Activated CD4-positive, alpha-beta T cell treated with anti-CD3 and anti-CD28 coated beads, Interleukin-2, amount 50 U/mL, for 48 hours (primary cell): Measurements from ENCODE around the gene L2HGDH.
A peak's percentile ranks its signal among the peaks of the same experiment; 100 is the strongest.

ENCODE experiments used
- DNase-seq, 2 experiments: peaks; one replicate each; pipeline ENCODE4 v3.0.0-alpha.2; 2020

Gene L2HGDH

DNA sequence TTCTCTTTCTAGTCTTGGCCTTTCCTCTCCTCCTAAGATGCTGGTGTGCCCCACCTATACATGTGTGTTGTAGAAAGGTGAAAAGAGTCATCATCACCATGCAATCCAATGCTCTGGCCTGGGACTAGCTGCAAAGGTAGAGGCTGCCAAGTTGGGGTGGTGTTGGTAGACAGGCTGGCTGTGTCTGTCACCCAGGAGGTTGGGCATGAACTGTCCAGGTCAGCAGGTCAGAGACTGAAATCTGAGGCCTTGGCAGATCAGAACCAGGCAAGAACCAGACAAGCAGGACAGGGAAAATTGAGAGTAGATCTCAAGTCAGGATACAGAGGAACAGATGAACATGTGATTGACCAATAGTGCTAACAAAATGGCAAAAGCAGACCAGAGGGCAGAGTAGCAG is 26.2 kb downstream of the L2HGDH start:
- no peak for DNase-seq

DNA sequence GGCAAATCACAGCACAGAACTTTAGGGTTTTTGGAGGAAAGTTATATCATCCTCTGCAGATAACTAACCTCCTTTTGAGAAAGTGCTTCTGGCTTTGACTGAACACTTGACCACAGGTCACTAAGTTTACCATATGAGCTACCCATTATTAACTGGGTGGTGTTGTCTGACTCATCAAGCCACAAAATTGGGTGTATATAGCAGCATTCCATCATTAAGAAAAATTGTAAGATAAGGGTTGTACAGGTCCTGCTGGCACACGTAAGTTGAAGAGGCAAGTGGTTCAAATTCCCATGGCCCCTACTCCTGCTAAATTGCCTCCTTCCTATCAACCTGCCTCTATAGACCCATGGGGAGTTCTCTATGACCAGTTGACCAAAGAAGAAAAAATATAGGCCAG is 39.5 kb downstream of the L2HGDH start:
- no peak for DNase-seq

DNA sequence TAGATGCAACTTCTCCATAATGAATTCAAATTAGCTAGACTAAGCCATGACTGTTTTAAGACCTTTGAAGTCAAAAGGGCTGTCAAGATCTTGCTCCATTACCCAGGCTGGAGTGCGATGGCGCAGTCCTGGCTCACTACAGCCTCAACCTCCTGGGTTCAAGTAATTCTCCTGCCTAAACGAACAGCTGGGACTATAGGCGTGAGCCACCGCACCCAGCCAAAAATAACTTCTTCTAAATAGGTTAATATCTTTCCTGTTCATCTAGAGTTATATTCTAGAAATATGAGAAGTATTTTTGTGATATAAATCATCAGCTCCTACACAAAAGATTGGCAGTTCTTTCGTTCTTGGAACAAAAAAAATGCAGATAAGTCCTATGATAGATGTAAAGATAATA is 41.1 kb downstream of the L2HGDH start:
- DNase-seq, result no peak

DNA sequence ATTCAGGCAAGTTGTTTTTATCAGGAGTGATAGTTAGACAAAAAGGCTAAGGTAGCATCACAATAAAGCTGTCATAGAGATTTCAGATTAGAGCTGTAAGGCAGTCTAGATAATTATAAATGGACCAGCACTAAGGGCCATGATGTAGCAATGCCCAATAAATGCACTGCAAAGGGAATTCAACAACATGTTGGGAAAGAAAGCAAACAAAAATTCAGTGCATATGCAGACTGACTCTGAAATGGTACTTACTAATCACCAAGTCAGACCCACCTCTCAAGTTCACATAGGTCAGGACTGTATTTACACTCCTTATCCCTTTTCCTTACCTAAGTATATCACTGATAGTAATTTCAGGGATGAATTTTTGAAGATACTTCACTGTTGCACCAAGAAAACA is 47.0 kb downstream of the L2HGDH start:
- no peak for DNase-seq

DNA sequence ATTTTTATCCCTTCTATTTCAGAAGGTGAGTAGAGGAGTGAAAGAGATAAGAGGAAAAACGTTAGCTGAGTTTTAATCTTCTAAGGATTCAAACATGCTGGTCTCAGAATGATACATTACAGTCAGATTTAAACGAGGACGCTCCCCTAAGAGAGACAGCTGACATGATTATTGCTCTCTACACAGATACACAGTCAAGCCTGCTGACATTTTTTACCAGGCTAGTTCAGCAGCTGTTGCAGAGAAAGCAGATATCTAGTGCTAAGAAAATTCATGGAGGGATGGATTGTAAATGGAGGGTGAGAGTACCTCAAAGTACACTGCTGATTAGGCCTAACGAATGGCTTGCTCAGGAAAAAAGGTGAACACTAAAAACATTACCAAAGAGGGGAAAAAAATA is 48.7 kb downstream of the L2HGDH start:
- DNase-seq, result no peak

DNA sequence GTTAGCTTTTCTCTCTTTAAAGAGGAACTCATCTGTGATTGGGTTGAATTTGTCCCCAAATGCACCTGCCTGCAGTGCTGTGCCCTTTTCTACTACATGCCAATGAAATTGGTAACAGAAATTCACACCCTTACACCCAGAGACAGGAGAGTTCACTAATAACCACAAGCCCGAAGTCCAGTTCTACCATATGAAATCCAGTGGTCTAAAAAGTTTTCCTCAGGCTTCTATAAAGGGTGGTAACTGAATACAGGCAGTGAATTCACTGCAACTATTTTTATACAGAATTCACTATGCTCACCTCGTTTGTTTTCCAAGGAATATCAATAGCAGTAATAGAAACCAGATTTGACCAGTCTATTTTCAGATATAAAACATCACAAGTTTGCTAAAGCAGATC is 49.2 kb downstream of the L2HGDH start:
- no peak for DNase-seq

DNA sequence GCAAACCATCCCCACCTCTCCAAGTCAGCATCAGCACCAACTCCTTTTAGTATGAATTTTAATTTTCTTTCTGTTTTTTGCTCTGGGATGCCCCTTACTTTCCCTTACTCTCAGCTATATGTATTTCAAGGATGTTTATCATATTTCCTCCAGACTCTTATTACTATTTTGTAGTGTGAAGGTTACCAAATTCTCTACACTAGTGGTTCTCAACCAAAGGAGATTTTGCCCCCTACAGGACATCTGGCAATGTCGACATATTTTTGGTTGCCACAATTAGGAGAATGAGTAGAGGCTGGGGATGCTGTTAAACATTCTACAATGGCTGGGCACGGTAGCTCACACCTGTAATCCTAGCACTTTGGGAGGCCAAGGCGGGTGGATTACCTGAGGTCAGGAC is 51.5 kb downstream of the L2HGDH start:
- peak in 1 of 2 experiments; percentile 11 for DNase-seq

DNA sequence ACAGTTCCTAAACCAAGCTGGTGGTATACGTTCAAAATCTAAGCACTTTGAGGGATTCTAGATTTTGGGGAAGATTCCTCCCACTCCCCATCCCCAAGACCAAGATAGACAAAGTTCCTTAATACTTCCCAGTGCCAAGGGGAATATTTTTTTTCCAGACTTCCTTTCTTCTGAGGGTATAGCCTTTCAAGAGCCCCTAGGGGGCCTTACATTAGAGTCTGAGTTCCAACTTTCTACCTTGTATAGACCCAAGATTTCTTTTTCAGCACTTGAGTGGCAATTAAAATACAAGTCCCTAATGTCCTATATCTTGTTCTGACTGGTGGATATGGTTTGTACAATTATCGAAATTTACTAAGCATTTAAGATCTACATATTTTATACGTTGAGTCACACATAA is 52.0 kb downstream of the L2HGDH start:
- no peak for DNase-seq

DNA sequence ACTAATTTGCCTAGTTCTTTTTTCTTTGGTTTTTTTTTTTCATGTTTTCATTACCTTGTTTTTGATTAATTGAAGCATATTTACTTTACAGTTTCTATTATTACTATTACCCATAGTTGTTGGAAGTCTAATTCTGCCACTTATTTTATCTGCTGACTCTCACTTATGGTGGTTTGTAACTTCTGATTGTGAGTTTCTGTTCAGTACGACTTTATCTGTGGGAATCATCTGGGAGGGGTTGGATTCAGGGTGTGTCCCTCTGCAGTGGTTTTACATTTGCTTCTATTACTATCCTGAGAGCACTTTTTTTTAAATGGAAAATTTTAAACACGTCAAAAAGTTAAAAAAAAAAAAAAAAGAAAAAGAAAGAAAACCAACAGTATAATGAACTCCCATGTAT is 54.3 kb downstream of the L2HGDH start:
- DNase-seq, result no peak

DNA sequence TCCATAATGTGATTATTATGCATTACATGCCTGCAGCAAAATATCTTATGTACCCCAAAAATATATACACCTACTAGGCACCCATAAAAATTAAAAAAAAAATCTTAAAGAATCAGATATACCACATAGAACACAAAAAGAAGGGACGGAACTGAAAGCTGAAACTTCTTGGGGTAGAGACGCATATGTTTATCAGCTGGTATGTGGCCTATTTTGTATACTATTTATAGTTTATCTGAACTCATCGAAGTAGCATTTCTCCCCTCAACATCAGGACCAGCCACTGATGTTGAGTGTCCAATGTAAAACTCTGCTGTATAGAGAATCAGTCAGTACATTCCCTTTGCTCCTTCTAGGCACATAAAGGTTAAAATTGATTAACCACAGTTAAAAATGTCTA is 57.8 kb downstream of the L2HGDH start:
- no peak for DNase-seq

DNA sequence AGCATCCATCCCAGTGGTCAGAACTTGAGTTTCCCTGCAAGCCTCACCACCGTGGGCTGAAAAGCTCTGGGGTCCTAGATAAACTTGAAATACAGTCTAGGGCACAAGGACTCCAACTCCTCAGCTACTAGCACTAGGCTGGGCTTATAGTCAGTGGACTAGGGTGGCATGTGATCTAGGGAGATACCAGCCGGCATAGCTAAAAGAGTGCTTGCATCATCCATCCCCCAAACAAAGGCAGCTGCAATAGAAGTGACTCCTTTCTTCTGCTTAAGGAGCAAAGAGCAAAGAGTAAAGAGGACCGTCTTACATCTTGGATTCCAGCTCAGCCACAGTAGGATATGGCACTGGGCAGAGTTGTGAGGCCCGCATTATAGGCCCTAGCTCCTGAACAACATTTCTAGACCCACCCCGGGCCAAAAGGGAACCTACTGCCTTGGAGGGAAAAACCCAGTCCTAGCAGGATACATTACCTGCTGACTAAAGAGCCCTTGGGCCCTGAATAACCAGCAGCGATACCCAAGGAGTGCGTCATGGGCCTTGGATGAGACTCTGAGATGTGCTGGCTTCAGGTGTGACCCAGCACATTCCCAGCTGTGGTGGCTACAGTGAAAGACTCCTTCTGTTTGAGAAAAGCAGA is 62.8 kb downstream of the L2HGDH start:
- DNase-seq, result no peak

DNA sequence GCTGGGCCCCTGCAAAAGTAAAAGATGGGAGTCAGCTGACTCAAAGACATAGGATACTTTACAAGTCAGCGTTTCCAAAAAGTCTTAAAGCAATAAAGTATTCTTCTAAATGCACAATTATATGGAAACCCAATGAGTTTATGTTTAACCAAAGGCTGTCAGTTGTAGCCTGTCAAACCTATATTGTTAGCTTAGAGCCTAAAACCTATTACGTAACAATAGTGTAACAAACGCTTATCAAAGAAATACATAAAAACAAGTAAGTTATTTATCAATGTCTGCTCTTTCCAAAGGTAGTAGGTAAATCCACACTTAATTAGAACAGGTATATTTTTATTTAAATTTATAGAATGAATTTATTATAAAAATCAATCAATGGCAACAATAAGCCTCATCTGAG is 64.8 kb downstream of the L2HGDH start:
- no peak for DNase-seq

DNA sequence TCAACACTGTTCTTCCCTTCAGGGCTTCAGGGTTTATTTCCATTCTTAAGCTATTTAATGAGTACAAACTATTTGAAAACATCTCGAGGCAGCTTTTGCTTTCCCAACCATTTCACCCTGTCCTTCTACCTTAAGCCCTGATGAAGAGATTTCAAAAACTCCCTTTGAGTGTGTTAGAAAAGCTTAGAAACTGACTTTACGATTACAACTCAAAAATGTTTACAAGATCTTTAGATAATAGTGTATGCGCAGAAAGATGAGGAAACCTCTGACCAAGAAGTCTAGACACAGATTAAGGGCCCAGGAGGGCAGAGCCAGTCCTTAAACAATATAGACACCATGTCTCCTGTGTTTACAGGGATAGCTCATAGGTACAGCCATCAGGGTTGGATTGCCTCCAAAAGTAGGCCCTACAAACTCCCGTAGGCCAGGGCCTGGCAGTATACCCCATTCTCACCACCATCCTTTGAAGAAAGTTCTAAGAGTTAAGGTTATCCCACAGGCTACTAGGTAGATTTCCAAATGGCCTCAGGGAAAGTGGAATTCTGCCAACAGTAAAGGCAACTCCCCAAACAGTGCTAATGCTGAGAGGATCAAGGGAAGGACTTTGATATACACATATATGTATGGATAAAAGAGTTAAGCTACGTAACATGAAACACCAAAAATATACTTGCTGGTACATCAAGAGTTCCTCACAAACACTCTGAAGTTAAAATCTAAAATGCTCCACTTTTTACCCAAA is 69.3 kb downstream of the L2HGDH start:
- no peak for DNase-seq

DNA sequence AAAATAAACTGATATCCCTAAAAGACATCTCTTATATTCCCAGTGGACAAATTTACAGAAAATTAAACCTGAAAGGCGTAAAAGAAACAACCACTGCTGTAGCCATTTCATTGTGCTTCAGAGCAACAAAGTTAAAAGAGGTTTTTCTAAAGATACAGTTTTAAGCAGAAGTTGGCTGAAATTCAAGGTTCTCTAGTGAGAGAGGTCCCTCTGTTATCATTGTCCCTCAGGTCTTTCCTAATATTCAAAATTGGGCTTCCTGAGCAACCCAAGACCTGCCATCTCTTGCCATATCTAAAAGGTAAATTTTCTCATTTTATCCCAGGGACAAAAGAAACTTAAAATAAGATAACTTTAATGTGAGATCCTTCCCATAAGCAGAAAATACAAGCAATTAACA is 69.9 kb downstream of the L2HGDH start:
- DNase-seq, result no peak

DNA sequence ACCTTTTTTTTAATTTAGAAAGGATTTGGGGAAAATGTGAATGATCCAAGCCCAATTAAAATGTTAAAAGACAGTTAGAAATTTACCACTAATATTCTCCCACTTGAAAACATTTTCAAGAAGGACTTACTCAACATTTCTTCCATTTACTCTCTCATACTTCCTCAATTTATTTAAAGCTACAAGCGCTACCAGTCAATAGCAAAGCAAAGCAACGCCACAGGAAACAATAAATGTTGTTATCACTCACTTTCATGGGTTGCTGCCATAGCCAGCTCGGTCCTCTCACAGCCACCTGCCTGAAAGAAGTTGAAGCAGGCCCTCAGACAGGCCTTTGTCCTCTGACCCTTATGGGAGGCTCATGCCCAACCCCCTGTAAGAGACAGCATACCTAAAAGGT is 74.6 kb downstream of the L2HGDH start:
- DNase-seq, result no peak

DNA sequence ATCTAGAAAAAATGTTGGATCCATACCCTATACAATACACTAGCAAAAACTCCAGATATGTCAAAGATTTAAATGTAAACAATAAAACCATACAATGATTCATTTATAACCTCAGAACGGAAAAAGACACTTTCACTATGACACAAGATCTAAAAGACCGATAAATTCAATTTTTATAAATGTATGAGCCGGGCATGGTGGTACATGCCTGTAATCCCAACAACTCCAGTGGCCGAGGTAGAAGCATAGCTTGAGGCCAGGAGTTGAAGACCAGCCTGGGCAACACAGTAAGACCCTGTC is 78.1 kb downstream of the L2HGDH start:
- DNase-seq, result no peak

DNA sequence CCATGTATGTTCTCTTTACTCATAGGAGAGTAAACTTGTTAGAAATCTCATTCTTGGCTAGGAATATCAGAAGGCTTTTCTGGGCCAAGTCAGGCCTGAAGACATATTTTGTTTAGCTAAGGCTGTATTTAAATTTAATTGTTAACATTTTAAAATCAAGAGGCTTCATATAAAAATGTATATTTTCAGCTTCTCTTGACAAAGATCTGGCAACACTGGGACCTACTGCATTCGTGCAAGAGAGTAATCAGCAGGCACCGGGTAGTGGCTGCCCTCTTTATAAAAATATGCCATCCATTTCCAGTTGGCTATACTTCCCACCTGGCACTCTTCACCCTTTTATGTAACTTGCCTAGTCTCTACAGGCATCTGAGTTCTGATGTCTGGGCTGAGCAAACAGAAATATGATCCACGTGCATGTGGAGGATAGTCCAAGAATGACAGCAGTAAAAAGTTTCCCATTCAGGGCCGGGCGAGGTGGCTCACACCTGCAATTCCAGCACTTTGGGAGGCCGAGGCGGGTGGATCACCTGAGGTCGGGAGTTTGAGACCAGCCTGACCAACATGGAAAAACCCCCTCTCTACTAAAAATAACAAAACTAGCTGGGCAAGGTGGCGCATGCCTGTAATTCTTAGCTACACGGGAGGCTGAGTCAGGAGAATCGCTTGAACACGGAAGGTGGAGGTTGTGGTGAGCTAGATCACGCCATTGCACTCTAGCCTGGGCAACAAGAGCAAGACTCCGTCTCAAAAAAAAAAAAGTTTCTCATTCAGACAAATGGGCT is 78.7 kb downstream of the L2HGDH start:
- peak; percentile 31 to 46 for DNase-seq

DNA sequence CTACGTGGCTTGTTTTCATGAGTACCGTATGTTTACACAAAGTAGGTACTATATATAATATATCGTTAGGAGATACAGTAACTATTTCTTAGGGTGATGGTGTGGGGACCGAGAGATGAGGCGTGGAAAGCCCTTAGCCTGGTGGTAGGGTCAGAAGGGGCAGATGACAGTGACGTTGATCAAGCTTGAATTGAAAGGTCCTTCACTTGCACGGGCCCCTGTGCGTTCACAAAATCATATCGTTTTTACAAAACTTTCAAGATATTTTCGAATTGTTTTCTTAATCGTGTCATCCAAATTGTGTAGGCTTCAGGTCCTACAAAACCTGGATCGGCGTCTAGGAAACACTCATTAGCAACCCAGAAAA is 79.8 kb downstream of the L2HGDH start:
- no peak for DNase-seq

DNA sequence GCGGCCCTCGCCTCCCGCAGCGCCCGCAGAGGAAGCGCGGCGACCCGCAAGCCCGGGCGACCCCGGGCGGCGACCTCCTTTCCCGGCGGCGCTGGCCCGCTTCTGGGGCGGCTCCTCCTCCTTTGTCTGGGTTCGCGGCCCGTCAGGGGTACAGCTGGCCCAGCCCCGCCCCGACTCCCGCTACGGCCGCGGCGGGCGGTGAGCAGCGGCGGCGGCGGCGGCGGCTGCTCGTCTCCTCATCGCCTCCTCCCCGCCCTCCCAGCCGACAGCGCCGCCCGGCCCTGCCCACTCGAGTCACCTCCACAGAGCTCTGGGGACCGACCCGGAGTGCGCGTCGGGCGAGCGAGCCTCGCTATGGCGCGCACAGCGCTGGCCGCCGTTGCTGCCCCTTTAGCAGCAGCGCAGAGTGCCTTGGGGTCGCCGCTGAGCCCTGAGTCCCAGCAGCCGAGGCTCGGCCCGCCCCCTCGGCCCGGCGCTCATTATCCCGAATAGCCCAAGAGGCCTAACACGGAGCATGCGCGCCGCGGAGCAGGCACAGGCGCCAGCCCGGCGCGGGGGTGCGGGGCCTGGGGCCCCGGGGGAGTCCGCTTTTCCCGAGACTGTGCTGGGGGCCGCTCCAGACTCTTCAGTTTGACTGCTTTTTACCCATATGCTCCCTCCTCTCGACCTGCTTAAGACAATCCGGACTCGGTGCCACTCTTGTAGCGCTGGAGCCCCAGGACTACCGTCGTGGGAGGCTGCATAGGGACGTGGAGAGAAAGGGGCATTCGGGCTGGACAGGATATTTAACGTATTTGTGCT is 80.4 kb downstream of the L2HGDH start, which contains the start of gene SOS2:
TSS of gene SOS2 (minus strand) at position 104 of the 801 bp plus-strand sequence. CDS start 295 bp downstream, outside the sequence.
- DNase-seq, result peak; percentile 78 to 82

DNA sequence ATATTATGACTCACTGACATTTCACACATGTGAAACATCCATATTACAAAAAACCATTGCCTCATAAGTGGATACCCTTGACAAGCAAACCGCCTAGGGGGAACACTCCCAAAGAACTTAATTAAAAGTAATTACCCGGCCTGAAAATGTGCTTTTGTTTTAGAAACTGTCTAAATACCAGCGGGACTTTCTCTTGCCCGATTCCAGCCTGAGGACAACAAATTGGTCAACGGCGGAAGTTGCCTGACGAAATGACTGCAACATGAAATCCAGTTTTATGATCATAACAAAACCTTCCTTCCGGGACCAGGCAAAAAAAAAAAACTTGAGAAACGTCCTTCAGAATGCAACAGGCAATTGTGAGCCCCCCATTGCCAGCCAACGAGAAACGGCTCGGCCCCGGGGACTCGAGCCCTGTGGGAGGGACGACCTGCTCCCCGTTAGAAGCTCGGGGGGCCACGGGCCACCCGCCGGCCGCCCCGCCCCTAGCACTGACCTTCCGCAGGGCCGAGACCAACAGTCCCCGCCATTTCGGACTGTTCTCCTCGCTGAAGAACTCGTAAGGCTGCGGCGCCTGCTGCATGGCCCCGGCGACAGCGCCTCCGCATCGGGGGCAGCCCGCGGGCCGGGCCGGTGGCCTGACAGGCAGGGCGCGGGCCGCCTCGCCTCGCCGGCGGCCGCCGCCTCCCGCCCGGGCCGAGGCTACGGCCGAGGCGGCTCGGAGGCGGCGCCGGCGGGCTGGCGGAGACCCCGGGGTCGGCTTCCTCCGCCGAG is 81.1 kb downstream of the L2HGDH start:
- DNase-seq, result peak; percentile 34 to 57

DNA sequence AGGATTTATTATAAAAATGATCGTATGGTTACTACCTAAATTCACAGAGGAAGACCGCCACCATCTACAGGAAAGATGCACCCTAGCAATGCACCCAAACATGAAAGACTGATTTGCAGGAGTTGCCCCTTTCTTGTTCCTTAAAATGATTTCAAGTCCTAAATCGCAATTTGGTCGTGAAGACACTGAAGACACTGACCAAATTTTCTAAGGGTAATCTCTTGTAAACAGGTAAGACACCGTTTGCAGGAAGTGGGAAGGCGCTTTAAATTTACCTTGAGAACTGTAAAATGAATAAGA is 81.7 kb downstream of the L2HGDH start:
- DNase-seq, result no peak

DNA sequence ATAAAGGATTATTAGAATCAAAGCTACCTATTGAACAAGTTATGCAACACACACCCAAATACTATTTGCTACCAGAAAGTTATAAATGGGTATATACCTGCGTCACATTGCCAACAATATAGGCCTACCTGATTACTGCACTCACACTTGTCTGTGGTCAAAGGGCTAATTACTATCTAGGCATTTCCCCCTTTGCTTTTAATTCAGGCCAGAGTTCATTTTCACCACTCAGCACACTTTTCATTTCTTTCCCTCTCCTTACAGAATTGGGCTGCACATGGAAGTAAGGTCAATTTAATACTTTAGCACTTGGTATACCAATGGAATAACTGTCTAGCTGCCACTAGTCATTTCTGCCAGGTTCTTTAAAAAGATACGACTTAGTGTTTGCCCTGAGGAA is 82.3 kb downstream of the L2HGDH start:
- no peak for DNase-seq

DNA sequence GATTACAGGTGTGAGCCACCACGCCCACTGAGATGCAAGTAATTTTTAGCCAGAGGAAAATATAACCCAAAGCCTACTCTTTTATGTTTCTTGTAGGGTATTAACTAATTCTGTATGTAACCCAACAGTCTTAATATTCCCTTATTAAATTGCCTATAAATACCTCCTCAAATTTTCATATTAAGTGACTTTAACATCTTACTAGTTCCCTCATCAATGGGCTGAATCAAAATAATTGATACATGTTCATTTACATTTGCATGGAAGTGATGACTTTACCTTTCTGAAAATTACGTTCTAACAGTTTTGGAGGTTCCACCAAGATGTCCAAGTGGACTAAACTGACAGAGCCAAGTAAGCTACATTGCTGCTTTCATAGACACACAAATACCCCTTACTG is 83.7 kb downstream of the L2HGDH start:
- DNase-seq, result no peak
